ENCODE results near the gene STRA6. TPM values are rescaled to one million over a fixed set of nuclear protein-coding genes. Genes with fewer than 3 reads are reported as not detected.

Gene STRA6
- total RNA-seq, 1 experiment from 2014 or later: not detected

DNA sequence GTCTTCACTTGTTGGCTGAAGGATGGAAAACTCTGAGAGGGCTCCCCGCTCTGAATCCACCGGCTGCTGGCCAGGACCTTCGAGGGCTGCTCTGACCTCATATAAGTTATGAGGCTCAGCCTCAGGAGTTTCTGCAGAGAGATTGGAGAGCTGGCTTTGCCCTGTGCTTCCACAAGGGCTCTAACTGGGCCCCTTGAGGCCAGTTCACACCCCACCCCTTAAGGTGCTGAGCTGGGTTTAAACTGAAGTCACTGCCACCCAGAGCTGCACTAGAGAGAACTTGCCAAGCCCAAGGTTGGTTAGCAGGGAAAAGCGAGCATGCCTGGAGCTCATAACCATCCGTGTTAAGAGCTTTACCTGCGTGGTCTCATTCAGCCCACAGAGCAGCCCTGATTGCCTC lies 30.8 kb upstream of the STRA6 start:
- no peak for DNase-seq (ENCODE audit: low read depth, low spot score)
- in situ Hi-C loops (cut with HindIII; ENCODE audit: low pct_unique_long_range_greater_than_20kb, low sequenced_read_pairs): no loop called here

DNA sequence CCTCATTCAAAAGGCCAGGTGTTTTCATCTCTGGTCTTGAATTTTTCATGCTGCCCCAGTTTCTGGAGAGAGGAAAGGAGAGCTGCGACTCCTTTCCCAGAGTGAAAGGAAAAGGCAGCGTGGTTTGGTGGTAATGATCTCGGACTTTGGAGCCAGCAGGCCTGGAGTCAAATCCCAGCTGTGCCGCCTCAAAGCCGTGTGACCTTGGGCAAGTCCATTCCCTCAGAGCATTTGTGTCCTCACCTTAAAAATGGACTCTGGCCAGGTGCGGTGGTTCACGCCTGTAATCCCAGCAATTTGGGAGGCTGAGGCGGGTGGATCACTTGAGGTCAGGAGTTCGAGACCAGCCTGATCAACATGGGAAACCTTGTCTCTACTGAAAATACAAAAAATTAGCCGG lies 28.9 kb upstream of the STRA6 start:
- no peak for DNase-seq (ENCODE audit: low read depth, low spot score)
- in situ Hi-C loops (cut with HindIII; ENCODE audit: low pct_unique_long_range_greater_than_20kb, low sequenced_read_pairs): no loop called here

DNA sequence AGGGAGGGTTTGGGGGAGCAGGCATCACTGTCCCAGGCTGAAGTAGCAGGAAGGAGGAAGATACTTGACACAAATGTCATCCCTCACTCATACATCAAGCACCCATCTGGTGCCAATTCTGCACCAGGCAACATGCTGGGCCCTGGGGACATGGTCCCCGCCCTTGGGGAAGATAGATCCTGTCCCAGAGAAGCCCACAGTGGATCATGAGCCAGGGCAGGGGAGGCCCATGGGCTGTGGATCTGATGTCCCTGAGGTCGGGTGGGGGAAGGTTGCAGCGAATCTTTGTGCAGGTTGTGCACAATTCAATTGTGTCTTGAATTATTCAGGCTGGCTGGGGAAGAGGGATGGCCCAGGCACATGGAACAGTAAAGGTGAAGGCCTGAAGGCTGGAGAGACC lies 27.1 kb upstream of the STRA6 start:
- no peak for DNase-seq (ENCODE audit: low read depth, low spot score)
- in situ Hi-C loops (cut with HindIII; ENCODE audit: low pct_unique_long_range_greater_than_20kb, low sequenced_read_pairs): no loop called here

DNA sequence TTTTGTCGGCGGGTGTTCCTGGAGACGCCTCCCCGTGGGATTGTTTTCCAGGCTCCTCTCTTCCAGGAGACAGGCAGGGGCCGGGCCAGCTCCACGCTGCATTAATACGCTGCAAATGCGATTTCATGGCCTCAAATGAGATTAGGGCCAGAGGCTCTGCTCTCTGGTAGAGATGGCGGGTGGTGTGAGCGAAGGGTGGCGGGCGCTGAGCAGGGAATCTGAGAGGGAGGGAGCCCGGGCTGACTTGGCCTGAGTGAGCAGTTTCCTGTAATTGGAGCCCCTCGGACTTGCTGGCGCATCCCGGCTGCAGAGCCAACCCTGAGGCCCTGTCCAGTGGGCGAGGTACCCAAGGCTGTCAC lies 26.1 kb upstream of the STRA6 start:
- in situ Hi-C loops (cut with HindIII; ENCODE audit: low pct_unique_long_range_greater_than_20kb, low sequenced_read_pairs): no loop called here
- no peak for DNase-seq (ENCODE audit: low read depth, low spot score)

DNA sequence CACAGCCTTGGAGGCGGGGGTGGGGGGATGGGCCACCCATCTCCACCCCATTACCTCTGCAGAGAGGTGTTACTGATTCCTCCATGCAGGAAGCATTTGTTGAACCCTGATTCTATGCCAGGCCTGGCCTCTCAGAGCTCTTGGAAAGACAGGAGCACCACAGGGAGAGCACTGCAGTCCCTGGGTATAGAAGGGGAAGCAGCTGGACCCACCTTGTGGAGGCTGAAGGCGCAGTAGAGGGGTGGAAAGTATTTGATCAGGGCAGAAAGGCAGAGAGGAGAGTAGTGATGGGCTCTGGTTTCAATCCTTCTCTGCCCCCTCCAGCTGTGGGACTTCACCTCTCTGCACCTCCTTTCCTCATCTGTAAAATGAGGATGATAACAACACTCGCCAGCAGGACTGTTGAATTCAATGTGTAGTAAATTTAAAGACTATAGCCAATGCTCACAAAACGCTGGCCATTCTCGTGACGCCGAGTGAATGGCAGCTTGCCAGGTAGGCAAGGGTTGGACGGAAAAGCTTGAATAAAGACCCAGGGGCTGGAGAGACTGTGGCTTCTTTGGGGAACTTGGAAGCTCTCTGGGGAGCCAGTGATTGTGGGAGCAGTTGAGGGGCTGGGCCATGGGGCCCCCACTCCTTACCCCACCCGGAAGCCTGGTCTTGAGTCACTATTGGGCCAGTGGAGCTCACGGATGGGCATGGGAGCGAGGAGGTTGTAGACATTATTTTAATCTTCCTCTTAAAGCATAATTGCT lies 25.6 kb upstream of the STRA6 start:
- no peak for DNase-seq (ENCODE audit: low read depth, low spot score)
- in situ Hi-C loops (cut with HindIII; ENCODE audit: low pct_unique_long_range_greater_than_20kb, low sequenced_read_pairs): no loop called here

DNA sequence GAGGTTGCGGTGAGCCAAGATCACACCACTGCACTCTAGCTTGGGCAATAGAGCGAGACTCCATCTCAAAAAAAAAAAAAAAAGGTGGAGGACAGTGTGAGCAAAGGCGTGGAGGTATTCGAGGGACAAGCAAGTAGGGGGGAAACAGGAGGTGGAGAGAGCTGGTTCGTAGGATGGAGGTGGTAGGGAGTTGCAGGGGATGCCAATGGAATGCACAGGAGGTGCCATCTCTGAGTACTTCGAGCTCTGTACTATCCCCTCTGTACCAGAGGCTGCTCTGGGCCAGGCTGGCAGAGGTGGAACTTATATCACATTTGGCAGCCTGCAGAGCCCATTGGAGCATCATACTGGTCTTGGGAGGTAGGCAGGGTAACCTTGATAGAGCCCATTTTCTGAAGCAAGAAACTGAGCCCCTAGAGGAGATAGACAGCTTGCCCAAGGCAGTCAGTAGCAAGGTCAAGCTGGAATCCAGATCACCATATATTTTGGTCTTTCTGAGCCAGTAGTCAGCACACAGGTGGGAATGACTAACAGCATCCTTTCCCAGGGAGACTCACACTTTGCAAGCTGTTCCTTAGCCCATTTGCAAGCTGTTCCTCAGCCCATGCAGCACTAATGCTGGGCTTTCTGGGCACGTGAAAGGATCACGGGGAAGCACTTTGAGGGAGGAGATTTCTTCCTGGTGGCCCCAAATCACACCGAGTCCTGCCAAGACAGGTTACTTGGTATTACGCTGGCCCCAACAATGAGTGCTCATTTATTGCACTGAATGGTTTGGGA lies 24.4 kb upstream of the STRA6 start:
- in situ Hi-C loops (cut with HindIII; ENCODE audit: low pct_unique_long_range_greater_than_20kb, low sequenced_read_pairs): no loop called here
- no peak for DNase-seq (ENCODE audit: low read depth, low spot score)

DNA sequence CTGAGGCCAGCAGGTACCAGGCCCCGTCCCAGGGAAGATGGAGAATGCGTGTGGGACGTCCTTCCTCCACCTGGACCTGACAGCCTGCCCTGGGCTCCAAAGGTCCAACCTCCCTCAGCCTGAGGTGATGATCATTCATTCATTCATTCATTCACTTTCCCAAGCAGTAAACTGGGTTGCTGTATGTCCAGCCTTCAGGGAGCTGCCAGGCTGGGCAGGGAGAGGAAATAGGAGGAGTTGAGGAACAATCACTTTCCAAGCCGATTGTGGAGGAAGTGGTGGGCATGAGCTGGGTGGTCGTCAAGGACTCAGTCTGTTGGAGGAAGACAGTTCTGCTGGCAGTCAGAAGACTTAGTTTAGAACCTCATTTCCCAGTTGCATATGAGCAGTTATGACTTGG lies 23.3 kb upstream of the STRA6 start:
- in situ Hi-C loops (cut with HindIII; ENCODE audit: low pct_unique_long_range_greater_than_20kb, low sequenced_read_pairs): no loop called here
- no peak for DNase-seq (ENCODE audit: low read depth, low spot score)

DNA sequence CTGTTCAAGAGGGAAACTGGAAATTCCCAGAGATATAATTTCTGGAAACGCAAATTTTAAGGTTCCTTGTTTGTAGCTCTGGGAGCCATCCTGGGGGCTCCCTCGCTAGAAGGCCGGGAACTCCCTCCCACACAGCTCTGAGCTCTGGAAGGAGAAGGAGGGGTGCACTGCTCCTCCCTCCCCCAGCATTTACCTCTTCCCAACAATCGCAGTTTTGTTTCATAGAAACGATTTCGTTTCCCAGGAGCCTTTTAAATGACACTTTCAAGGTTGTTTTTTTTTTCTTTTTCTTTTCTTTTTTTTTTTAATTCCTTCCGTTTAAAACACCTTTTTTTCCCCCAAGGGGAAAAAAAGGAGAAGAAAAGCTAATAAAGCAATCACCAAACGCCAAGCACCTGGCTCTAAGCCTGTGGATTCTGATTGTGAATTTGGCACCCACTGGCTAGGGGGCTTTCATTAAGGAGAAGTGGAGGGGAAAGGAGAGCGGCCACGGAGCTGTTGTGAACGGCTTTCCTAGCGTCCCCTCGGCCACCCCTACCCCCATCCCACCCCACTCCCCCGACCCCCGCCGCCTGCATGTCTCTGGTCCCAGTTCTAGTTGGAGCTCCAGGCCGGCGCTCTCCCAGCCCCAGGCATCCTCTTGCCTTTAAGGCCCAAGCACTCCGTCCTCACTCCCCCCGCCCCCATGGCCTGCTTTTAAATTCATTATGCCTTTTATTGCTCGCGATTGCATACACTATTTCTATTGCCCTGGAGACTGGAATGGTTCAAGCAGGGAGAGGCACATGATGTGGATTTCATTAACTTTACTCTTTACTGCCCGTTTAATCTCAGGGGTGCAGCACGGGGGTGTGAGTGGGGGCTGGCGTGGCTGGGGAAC lies 19.9 kb upstream of the STRA6 start:
- DNase-seq (ENCODE audit: low read depth, low spot score): no peak
- in situ Hi-C loops (cut with HindIII; ENCODE audit: low pct_unique_long_range_greater_than_20kb, low sequenced_read_pairs): no loop called here

DNA sequence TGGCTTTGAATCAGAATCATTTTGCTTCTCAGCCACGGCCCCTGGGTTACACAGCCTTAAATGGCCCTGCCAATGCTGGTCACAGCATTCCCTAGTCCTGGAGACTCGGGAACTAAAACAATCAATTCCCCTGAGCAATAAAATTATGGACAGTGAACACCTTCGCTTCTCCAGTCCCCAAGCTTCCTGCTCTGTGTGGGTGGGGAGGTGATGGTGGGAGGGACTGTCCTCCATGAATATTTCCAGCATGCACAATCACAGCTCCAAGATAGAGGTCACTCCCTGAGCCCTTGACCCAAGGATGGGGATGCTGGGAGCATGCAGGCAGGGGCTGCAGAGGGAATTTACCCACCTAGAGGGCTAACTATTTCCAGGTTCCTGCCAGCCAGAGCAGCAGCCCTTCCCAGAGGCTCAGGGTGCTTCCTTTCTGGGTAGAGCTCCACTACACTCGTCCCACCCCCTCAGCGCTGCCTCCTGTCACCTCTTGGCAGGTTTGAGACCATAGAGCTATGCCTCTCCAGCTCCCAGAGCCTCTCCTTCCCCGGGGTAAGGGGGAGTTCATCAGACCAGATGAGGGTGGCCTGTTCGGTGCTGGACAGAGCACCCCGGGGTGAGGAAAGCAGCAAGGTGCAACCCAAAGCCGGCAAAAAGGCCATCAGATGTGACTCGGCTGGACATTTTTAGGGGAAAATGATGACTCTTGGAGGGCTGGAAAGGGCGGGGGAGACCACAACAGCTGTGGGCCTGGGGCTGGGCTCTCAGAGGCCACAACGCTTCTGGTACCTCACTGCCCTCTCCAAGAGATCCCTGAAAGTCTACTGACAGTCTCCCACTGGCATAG lies 19.0 kb upstream of the STRA6 start:
- DNase-seq (ENCODE audit: low read depth, low spot score): no peak
- in situ Hi-C loops (cut with HindIII; ENCODE audit: low pct_unique_long_range_greater_than_20kb, low sequenced_read_pairs): no loop called here

DNA sequence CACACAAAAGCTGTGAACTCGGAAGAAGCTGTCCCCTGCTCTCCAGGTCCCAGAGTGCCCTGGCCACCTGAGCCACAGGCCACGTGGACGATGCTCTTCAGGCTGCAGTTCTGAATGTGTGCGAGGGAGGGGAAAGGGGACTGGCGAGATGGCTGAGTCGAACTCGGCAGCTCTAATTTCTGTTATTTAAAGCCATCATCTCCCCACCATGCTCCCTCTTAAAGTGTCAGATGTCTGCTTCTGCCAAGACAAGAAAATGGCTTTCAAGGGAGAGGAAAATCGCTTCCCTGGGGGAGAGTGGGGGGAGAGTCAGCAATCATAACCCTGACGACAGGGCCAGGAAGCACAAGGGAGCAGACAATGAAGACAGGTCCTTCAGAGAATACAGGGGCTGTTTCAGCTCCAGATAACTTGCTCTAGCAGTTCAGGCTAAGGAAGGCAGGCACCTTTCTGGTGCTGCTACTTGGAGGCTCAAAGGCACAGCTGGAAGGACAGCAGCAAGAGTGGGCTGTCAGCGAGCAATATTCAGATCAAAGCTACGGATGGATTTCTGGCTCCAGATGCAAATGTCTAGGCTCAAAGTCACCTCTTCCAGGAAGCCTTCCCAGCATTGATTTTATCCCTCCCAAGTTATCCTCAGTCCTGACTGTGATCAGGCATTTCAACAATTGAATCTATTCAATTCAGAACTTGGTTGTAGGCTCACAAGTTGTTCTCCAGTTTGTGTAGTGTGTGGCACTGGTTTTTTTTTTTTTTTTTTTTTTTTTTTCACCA lies 18.1 kb upstream of the STRA6 start:
- in situ Hi-C loops (cut with HindIII; ENCODE audit: low pct_unique_long_range_greater_than_20kb, low sequenced_read_pairs): no loop called here
- no peak for DNase-seq (ENCODE audit: low read depth, low spot score)

DNA sequence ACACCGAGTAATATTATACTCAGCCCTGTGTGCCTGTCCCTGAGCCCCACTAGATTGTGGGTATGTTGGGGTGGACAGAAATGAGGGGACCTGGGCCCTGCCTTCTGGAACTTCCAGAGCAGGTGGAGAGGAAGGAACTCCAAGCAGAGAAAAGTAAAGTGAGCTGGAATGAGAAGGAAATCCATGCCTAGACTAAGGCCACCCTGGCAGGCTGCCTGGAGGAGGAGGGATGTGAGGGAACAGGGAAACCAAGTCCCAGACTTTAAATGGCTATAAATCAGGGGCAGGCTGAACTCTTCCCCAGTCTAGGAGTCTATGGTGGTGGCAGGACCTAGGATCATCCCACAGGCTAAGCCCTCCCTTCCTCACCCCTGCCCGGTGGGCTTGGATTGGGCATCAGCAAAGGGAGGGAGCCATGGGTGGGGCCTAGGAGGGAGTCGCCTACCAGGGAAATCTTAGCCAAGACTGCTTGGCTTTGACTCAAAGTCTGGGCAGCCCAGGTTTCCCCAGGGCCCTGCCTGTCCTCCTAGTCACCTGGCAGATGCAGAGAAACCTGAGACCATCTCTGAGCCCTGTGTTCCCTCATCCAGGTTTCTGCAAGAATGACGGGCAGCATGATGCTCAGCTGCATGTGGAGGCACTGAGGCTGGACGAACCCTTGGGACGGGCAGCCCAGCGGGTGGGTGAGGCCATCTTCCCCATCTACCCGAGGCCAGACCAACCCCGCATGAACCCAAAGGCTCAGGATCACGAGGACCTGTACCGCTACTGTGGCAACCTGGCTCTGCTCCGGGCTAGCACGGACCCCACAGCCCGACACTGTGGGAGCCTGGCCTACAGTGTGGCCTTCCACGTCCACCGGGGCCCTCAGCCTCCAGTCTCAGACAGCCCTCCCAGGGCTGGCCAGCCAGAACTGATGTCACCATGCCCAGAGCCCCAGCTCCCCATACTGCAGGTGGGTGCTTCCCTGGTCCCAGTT lies 15.6 kb upstream of the STRA6 start:
- in situ Hi-C loops (cut with HindIII; ENCODE audit: low pct_unique_long_range_greater_than_20kb, low sequenced_read_pairs): no loop called here
- no peak for DNase-seq (ENCODE audit: low read depth, low spot score)

DNA sequence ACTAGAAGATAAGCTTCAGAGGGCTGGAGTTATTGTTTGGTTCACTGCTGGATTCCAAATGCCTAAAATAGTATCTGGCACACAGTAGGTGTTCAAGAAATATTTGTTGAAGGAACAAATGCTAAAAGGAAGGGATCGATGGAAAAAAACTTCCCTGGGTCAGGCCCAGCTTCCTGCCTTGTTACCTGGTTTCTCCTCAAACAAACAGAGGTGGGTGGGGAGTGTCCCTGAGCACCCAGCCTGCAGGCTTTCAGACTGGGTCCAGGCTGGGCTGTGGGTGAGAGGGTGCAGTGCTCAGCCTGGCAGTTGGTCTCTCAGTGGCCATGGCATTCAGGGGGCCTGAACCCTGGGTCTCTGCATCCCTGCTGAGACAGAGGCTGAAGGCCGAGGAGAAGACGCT lies 14.4 kb upstream of the STRA6 start:
- in situ Hi-C loops (cut with HindIII; ENCODE audit: low pct_unique_long_range_greater_than_20kb, low sequenced_read_pairs): no loop called here
- DNase-seq (ENCODE audit: low read depth, low spot score): no peak

DNA sequence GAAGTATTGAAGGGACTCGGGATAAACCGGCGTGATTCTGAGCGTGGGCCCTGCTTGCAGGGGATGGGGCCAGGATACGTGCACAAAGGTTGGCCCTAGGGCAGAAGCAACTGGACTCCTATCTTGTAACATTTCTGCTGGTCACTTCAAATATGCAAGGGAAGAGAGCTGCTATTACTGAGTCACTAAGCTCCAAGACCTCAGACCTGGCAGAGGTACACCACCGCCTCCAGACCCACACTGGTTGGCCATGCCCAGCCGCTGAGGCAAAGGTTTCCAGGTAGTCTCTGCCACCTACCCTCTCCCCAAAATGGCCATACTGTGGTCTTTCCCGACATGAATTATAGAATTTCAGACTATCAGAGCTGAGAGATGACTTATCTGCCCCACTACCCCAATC lies 13.4 kb upstream of the STRA6 start:
- in situ Hi-C loops (cut with HindIII; ENCODE audit: low pct_unique_long_range_greater_than_20kb, low sequenced_read_pairs): no loop called here

DNA sequence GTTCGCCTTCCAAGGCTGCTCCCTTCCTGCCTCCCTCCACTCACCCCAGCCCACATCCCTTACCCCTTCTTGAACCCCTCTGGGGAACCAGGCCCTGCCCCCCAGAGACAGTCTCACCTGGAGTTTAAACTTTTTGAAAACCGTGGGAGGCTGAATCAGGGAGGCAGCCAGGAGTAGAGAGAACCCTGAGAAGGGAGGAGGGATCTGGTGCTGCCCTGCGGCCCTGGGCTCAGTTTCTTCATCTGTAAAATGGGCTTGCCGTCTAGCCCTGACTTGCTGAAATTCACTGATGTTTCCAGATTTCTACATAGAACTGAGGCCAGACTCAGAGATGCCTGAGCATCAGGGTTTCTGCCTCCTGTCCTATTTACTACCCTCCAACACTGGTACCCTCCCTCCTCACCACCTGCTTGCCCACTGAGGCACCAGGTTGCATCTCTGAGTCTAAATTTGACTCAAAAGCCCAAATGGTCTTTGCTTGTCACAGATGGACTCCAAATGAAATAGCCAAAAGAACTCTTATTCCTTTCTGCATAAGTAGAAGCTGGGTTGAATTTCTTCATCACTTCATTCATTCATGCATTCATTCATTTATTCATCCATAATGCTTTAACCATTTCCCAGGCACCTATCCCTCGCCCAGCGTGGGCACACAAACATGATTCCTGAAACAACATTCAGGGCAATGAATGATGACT lies 11.9 kb upstream of the STRA6 start:
- in situ Hi-C loops (cut with HindIII; ENCODE audit: low pct_unique_long_range_greater_than_20kb, low sequenced_read_pairs): no loop called here
- DNase-seq (ENCODE audit: low read depth, low spot score): no peak

More for the DNA sequence above, 13.4 kb upstream of the STRA6 start:
- DNase-seq (ENCODE audit: low read depth, low spot score): no peak

DNA sequence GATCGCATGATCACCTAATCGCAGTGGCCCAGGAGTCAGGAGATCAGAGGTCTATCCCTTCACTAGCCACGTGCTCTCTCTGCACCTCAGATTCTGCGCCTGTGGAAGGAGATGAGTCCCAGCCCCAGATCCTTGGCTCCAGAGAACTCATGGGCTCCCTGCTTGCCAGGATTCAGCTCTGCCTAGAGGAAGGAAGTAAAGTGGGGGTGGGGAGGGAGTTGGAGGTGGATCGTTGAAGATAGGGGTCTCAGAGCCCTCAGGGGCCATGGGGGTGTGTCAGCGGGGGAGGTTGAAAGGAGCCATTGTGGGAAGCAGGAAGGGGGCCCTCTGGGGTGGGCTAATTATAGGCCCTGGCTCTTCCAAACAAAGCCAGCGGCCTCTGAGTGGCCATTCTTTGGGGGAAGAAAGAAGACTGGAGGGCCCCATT lies 11.3 kb upstream of the STRA6 start:
- DNase-seq (ENCODE audit: low read depth, low spot score): peak; percentile 6
- in situ Hi-C loops (cut with HindIII; ENCODE audit: low pct_unique_long_range_greater_than_20kb, low sequenced_read_pairs): no loop called here
